PC-3 (cell line): ENCODE measurements around the gene AGER.

Source experiments
- CTCF ChIP-seq: fragments of 300-600 bp; sonication (generic); conservative IDR thresholded peaks from 2 replicates; pipeline ENCODE4 v1.5.1; 2017; ENCODE audit warnings: antibody characterized with exemption, low read depth, mild to moderate bottlenecking, low read length
- EZH2 ChIP-seq: fragments of 300-600 bp; sonication (generic); IDR thresholded peaks from one replicate; pipeline ENCODE4 v1.6.1; 2017; ENCODE audit warnings: antibody characterized with exemption, mild to moderate bottlenecking, low read length; ENCODE audit not compliant: unreplicated experiment

- TF ChIP-seq CTCF (no peak), EZH2 (no peak)
Measured at GRCh38 chr6:32195902-32196681, 12.0 kb upstream of the AGER start.
